OCI-LY7 (cell line): ENCODE results near the gene EYS.

Experiments used
- CTCF ChIP-seq: fragments of 200-600 bp; sonication (generic); conservative IDR thresholded peaks from 2 replicates; pipeline ENCODE4 v1.5.1; 2014; ENCODE audit warnings: mild to moderate bottlenecking, antibody characterized with exemption, low read length, moderate library complexity, mixed read lengths
- EZH2phosphoT487 ChIP-seq: fragments of 200-600 bp; sonication (generic); IDR thresholded peaks from 2 replicates; pipeline ENCODE4 v1.6.1; 2018; ENCODE audit warnings: low read depth, borderline replicate concordance, mild to moderate bottlenecking, mixed run types, antibody characterized with exemption, low read length, moderate library complexity, mixed read lengths

- TF ChIP-seq CTCF (no peak), EZH2phosphoT487 (no peak)
Observed at GRCh38 chr6:64128301-64129024, 1578.6 kb downstream of the EYS start.
